GM12873 (cell line): ENCODE data around the gene NFATC2.

Experiments used
- CTCF ChIP-seq: IDR thresholded peaks from 2 replicates; pipeline ENCODE4 v1.5.1; 2012; ENCODE audit warnings: low read depth, mild to moderate bottlenecking, moderate library complexity, low read length, control low read depth; ENCODE audit not compliant: insufficient read depth; ENCODE audit errors: missing control alignments

Gene NFATC2

GRCh38 chr20:51382111-51382985 lies 160.2 kb downstream of the NFATC2 start:
- no peak for TF ChIP-seq CTCF

- TF ChIP-seq CTCF = no peak
Measured at GRCh38 chr20:51381557-51381956, 161.0 kb downstream of the NFATC2 start.

GRCh38 chr20:51380401-51381385 lies 161.8 kb downstream of the NFATC2 start:
- TF ChIP-seq CTCF = no peak

GRCh38 chr20:51379601-51380341 lies 162.7 kb downstream of the NFATC2 start:
- no peak for TF ChIP-seq CTCF

- TF ChIP-seq CTCF = peak; percentile 32
Measured at GRCh38 chr20:51378171-51378928, 164.2 kb downstream of the NFATC2 start.

- TF ChIP-seq CTCF = no peak
Measured at GRCh38 chr20:51377132-51377531, 165.4 kb downstream of the NFATC2 start.
